T-cell (primary cell): Measurements from ENCODE around the gene DENND5A. TPM values are rescaled to one million over a fixed set of nuclear protein-coding genes. Genes with fewer than 3 reads are reported as not detected.

Experiments used
- ATAC-seq, 4 experiments: fragments of 200-7000 bp in 3 of 4; fragments of 150-1000 bp in 1 of 4; cut with Tn5 transposase; replicated peaks in 1 of 4; 1 replicate in 3 of 4; 2 replicates in 1 of 4; pipeline ENCODE4 v1.10.0; 2021; ENCODE audit warnings: moderate library complexity in 3 of 4, mild to moderate bottlenecking in 2 of 4, moderate number of reproducible peaks in 1 of 4
- CTCF ChIA-PET, 2 donors: fragments of 300-600 bp; sonication (Branson Sonifier 250); formaldehyde crosslinking; loops; one replicate each; lab custom pipeline; 2022; ENCODE audit warnings: antibody characterized with exemption in 2 of 2; lab: Charles Lee
- POLR2A ChIA-PET, 2 donors: fragments of 300-600 bp; sonication (Branson Sonifier 250); formaldehyde crosslinking; loops; one replicate each; lab custom pipeline; 2022; ENCODE audit warnings: antibody characterized with exemption in 2 of 2; lab: Charles Lee
- DNase-seq, 35 experiments: peaks; one replicate each; pipeline versions ENCODE4 v3.0.0 to v3.0.0-alpha.2; 2013 to 2023
- H3K27ac ChIP-seq: one replicate; pipeline ENCODE4 v1.5.1; 2013; ENCODE audit warnings: low read length
- H3K27me3 ChIP-seq, 2 experiments: replicated peaks in 1 of 2; 1 replicate in 1 of 2; 2 replicates in 1 of 2; pipeline versions ENCODE4 v1.6.1 to v1.7.0; 2013; ENCODE audit warnings: low read length in 1 of 2, mixed read lengths in 1 of 2; ENCODE audit not compliant: control insufficient read depth in 2 of 2, insufficient read depth in 2 of 2; ENCODE audit errors: extremely low read depth in 1 of 2
- H3K36me3 ChIP-seq, 2 donors: 1 replicate in 1 of 2; 2 replicates in 1 of 2; pipeline versions ENCODE4 v1.6.1 to v1.7.0; 2013; ENCODE audit warnings: low read length in 1 of 2; ENCODE audit not compliant: control insufficient read depth in 2 of 2, insufficient read depth in 1 of 2; ENCODE audit errors: extremely low read depth in 1 of 2
- H3K4me1 ChIP-seq, 2 experiments: 1 replicate in 1 of 2; 2 replicates in 1 of 2; pipeline versions ENCODE4 v1.6.1 to v1.7.0; 2013; ENCODE audit warnings: low read length in 2 of 2, mixed read lengths in 1 of 2; ENCODE audit not compliant: insufficient read depth in 2 of 2, control insufficient read depth in 1 of 2; ENCODE audit errors: extremely low read depth in 1 of 2
- H3K4me3 ChIP-seq, 2 donors: 1 replicate in 1 of 2; 2 replicates in 1 of 2; pipeline versions ENCODE4 v1.5.1 to v1.7.0; 2013; ENCODE audit warnings: mild to moderate bottlenecking in 2 of 2, low read length in 1 of 2, moderate library complexity in 1 of 2; ENCODE audit not compliant: control insufficient read depth in 1 of 2; ENCODE audit errors: extremely low read depth in 1 of 2
- H3K9me3 ChIP-seq: 2 replicates; pipeline ENCODE4 v1.7.0; 2013
- H3K27ac Mint-ChIP-seq, 2 donors: one replicate each; pipeline ENCODE4 v1.8.0; 2020 to 2021; ENCODE audit warnings: mild to moderate bottlenecking in 2 of 2, mixed read lengths in 2 of 2
- H3K27me3 Mint-ChIP-seq, 2 donors: one replicate each; pipeline ENCODE4 v1.8.0; 2021 to 2022; ENCODE audit warnings: mixed read lengths in 2 of 2
- H3K36me3 Mint-ChIP-seq: one replicate; pipeline ENCODE4 v1.8.0; 2021; ENCODE audit warnings: mixed read lengths
- H3K4me1 Mint-ChIP-seq, 3 donors: one replicate each; pipeline ENCODE4 v1.8.0; 2020 to 2022; ENCODE audit warnings: mixed read lengths in 3 of 3, mild to moderate bottlenecking in 1 of 3
- H3K4me3 Mint-ChIP-seq, 3 donors: one replicate each; pipeline ENCODE4 v1.8.0; 2020 to 2022; ENCODE audit warnings: mild to moderate bottlenecking in 3 of 3, mixed read lengths in 3 of 3, moderate library complexity in 3 of 3
- H3K9me3 Mint-ChIP-seq, 3 donors: one replicate each; pipeline ENCODE4 v1.8.0; 2020 to 2022; ENCODE audit warnings: mixed read lengths in 3 of 3
- WGBS: methylation state at CpG from one replicate; pipeline ENCODE4 v1.1.5; 2013; ENCODE audit warnings: missing lambda C conversion rate; ENCODE audit not compliant: insufficient coverage; 5-methylcytosine and 5-hydroxymethylcytosine counted together
- total RNA-seq, 35 experiments: library from RNA in 6 of 35; stranded (reverse) in 6 of 35; fragments of 120-200 nt in 1 of 35; gene quantifications; one replicate each; pipeline versions ENCODE4 v1.2.1 to v1.2.4 and lab custom pipeline; 2013 to 2026

DENND5A gene
- total RNA-seq, 5 donors from 2014 or later (not counting 1 experiment from before 2014, with no cell fraction given), result 57.8 to 151 (median 84.2) TPM

- ChIA-PET CTCF (interaction anchor here (0.5 to 2.2 kb wide), 24 partner anchors 9 to 693 kb away, joined by 3 to 38 read pairs (median 4); no protein-coding TSS in a partner anchor), POLR2A (no interaction called here)
- Histone ChIP-seq H3K27ac (no peak overlapping the region), H3K27me3 (no peaks in the 10 kb centered on the region), H3K4me3 (no peak overlapping the region), H3K4me1 (peaks cover 3 to 5% of the 10 kb centered on the region in 2 experiments), H3K36me3 (peaks cover 8 to 28% of the 10 kb centered on the region in 2 donors), H3K9me3 (no peaks in the 10 kb centered on the region)
- H3K4me1 Mint-ChIP-seq, result peaks cover 16 to 41% (median 37%) of the 10 kb centered on the region in 3 donors
- ATAC-seq (peak; percentile 89 to 93 (median 92)), DNase-seq (peak; percentile 7 to 72 (median 48))
- peaks cover 24% of the 10 kb centered on the region for H3K36me3 Mint-ChIP-seq
- H3K27me3 Mint-ChIP-seq, result no peaks in the 10 kb centered on the region
- no peaks in the 10 kb centered on the region for H3K9me3 Mint-ChIP-seq
- H3K27ac Mint-ChIP-seq, result peak overlapping the region; percentile 39 to 65
- H3K4me3 Mint-ChIP-seq, result no peak overlapping the region
- 38% methylated on average over 8 of the region's 10 CpGs for WGBS
Observed at GRCh38 chr11:9137293-9138132, 127.6 kb downstream of the DENND5A start.

GRCh38 chr11:9136741-9137140 is 128.4 kb downstream of the DENND5A start:
- Mint-ChIP-seq H3K27ac (peak overlapping the region; percentile 39 to 59), H3K4me3 (no peak overlapping the region), H3K9me3 (no peaks in the 10 kb centered on the region), H3K27me3 (no peaks in the 10 kb centered on the region), H3K36me3 (peaks cover 23% of the 10 kb centered on the region), H3K4me1 (peaks cover 16 to 41% (median 37%) of the 10 kb centered on the region in 3 donors)
- DNase-seq, result no peak
- Histone ChIP-seq H3K4me1 (peaks cover 3 to 5% of the 10 kb centered on the region in 2 experiments), H3K36me3 (peaks cover 3 to 21% of the 10 kb centered on the region in 2 donors), H3K27ac (no peak overlapping the region), H3K9me3 (no peaks in the 10 kb centered on the region), H3K27me3 (no peaks in the 10 kb centered on the region), H3K4me3 (no peak overlapping the region)
- ATAC-seq, result no peak
- WGBS, result no CpG with 5 or more reads among the region's 2 CpGs
- CTCF ChIA-PET, result interaction anchor here (1.0 to 2.2 kb wide), 6 partner anchors 10 to 129 kb away, joined by 3 to 38 read pairs (median 4); no protein-coding TSS in a partner anchor
- POLR2A ChIA-PET, result no interaction called here

GRCh38 chr11:9133956-9134355 is 131.2 kb downstream of the DENND5A start:
- Mint-ChIP-seq H3K9me3 (no peaks in the 10 kb centered on the region), H3K36me3 (peaks cover 12% of the 10 kb centered on the region), H3K4me1 (peaks cover 16 to 26% (median 21%) of the 10 kb centered on the region in 3 donors), H3K4me3 (no peak overlapping the region), H3K27me3 (no peaks in the 10 kb centered on the region), H3K27ac (no peak overlapping the region)
- H3K36me3 ChIP-seq, result peaks cover 0 to 5% of the 10 kb centered on the region in 2 donors
- no peak for DNase-seq
- peaks cover 3 to 5% of the 10 kb centered on the region in 2 experiments for H3K4me1 ChIP-seq
- no peak overlapping the region for H3K27ac ChIP-seq
- POLR2A ChIA-PET, result no interaction called here
- no CpG with 5 or more reads among the region's 2 CpGs for WGBS
- H3K27me3 ChIP-seq, result no peaks in the 10 kb centered on the region
- ATAC-seq, result no peak
- H3K9me3 ChIP-seq, result no peaks in the 10 kb centered on the region
- CTCF ChIA-PET, result interaction anchor here in 1 of 2 donors (0.7 kb wide), 1 partner anchor 23 kb away, joined by 3 read pairs; no protein-coding TSS in a partner anchor
- no peak overlapping the region for H3K4me3 ChIP-seq

GRCh38 chr11:9132203-9132878 is 132.8 kb downstream of the DENND5A start:
- peaks cover 8 to 13% (median 8%) of the 10 kb centered on the region in 3 donors for H3K4me1 Mint-ChIP-seq
- WGBS, result 90% methylated on average over 4 of the region's 5 CpGs
- no peaks in the 10 kb centered on the region for H3K27me3 ChIP-seq
- no peak overlapping the region for H3K27ac Mint-ChIP-seq
- no peak overlapping the region for H3K4me3 Mint-ChIP-seq
- H3K36me3 Mint-ChIP-seq, result peaks cover 16% of the 10 kb centered on the region
- no peak for ATAC-seq
- no peaks in the 10 kb centered on the region for H3K9me3 ChIP-seq
- H3K36me3 ChIP-seq, result no peaks in the 10 kb centered on the region
- ChIA-PET CTCF (no interaction called here), POLR2A (no interaction called here)
- no peaks in the 10 kb centered on the region for H3K27me3 Mint-ChIP-seq
- H3K4me1 ChIP-seq, result peaks cover 0 to 3% of the 10 kb centered on the region in 2 experiments
- DNase-seq, result no peak
- no peaks in the 10 kb centered on the region for H3K9me3 Mint-ChIP-seq
- no peak overlapping the region for H3K27ac ChIP-seq
- no peak overlapping the region for H3K4me3 ChIP-seq

GRCh38 chr11:9130297-9130696 is 134.9 kb downstream of the DENND5A start:
- peaks cover 13% of the 10 kb centered on the region for H3K36me3 Mint-ChIP-seq
- peaks cover 0 to 8% (median 4%) of the 10 kb centered on the region in 3 donors for H3K4me1 Mint-ChIP-seq
- ATAC-seq (no peak), DNase-seq (no peak)
- POLR2A ChIA-PET, result interaction anchor here in 1 of 2 donors (0.7 kb wide), 1 partner anchor 20 kb away, joined by 3 read pairs; no protein-coding TSS in a partner anchor
- no peaks in the 10 kb centered on the region for H3K9me3 ChIP-seq
- no peaks in the 10 kb centered on the region for H3K36me3 ChIP-seq
- no peaks in the 10 kb centered on the region for H3K27me3 ChIP-seq
- no peak overlapping the region for H3K27ac ChIP-seq
- H3K4me3 ChIP-seq, result no peak overlapping the region
- H3K27ac Mint-ChIP-seq, result no peak overlapping the region
- no peaks in the 10 kb centered on the region for H3K9me3 Mint-ChIP-seq
- no peaks in the 10 kb centered on the region for H3K27me3 Mint-ChIP-seq
- WGBS, result no CpG with 5 or more reads among the region's 1 CpG
- no peak overlapping the region for H3K4me3 Mint-ChIP-seq
- CTCF ChIA-PET, result interaction anchor here in 1 of 2 donors (1.0 to 1.2 kb wide), 2 partner anchors 11 to 14 kb away, joined by 3 to 4 read pairs; no protein-coding TSS in a partner anchor
- no peaks in the 10 kb centered on the region for H3K4me1 ChIP-seq

- ChIA-PET POLR2A (no interaction called here), CTCF (interaction anchor here in 1 of 2 donors (1.3 kb wide), 1 partner anchor 11 kb away, joined by 5 read pairs; no protein-coding TSS in a partner anchor)
- Histone ChIP-seq H3K27me3 (no peaks in the 10 kb centered on the region), H3K27ac (no peak overlapping the region), H3K4me3 (no peak overlapping the region), H3K36me3 (no peaks in the 10 kb centered on the region), H3K4me1 (no peaks in the 10 kb centered on the region), H3K9me3 (no peaks in the 10 kb centered on the region)
- DNase-seq (no peak), ATAC-seq (no peak)
- Mint-ChIP-seq H3K9me3 (no peaks in the 10 kb centered on the region), H3K4me3 (no peak overlapping the region), H3K27me3 (no peaks in the 10 kb centered on the region), H3K27ac (no peak overlapping the region), H3K36me3 (peaks cover 4% of the 10 kb centered on the region), H3K4me1 (peaks cover 0 to 8% (median 4%) of the 10 kb centered on the region in 3 donors)
- no CpG with 5 or more reads among the region's 2 CpGs for WGBS
Observed at GRCh38 chr11:9126636-9127035, 138.5 kb downstream of the DENND5A start.
